HG03439 (cell line): ENCODE results near the gene PPP1R9B.
A peak's percentile ranks its signal among the peaks of the same experiment; 100 is the strongest.

Source experiments
- ATAC-seq: cut with Tn5 transposase; IDR thresholded peaks from one replicate; pipeline ENCODE4 v1.9.1; 2021; ENCODE audit warnings: mild to moderate bottlenecking, moderate library complexity; ENCODE audit not compliant: unreplicated experiment

The PPP1R9B gene

DNA sequence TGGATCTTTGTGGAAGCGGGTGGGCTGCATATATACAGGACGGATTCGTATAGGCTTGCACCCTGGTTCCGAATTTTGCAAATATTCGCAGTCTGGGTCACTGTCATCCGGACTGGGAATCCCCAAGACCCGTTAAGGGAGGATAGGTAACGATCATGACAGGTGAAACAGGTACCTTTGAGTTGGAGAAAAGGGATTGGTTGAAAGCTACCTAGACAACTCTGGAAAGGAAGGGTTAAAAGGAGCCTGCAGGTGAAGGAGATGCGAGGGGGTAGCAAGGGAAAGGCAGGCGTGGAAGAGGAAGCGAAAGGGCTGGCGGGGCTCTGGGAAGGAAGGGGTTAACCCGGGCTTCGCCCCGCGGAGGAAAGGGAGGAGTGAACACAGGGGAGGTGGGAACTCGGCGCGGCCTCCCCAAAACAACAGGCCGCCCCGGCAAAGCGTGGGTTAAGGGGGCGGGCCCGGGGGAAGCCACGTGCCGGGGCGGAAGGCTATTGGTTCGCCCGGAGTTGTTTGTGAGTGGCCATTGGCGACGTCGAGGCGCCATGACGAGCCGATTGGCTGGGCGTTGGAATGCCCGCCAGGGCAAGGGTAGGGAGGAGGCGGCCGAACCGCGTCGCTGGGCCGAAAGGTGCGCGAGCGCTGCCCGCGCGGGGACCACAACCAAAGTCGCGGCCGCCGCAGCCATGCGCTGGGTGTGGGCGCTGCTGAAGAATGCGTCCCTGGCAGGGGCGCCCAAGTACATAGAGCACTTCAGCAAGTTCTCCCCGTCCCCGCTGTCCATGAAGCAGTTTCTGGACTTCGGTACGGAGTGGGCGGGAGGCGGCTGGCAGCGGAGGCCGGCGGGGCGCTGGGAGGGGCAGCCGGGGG lies 55.5 kb downstream of the PPP1R9B start, which contains the start of gene PDK2:
PDK2 (plus strand) TSS at position 599 of the 867 bp plus-strand sequence; CDS start at position 684, 85 bp downstream.
- peak; percentile 88 for ATAC-seq

DNA sequence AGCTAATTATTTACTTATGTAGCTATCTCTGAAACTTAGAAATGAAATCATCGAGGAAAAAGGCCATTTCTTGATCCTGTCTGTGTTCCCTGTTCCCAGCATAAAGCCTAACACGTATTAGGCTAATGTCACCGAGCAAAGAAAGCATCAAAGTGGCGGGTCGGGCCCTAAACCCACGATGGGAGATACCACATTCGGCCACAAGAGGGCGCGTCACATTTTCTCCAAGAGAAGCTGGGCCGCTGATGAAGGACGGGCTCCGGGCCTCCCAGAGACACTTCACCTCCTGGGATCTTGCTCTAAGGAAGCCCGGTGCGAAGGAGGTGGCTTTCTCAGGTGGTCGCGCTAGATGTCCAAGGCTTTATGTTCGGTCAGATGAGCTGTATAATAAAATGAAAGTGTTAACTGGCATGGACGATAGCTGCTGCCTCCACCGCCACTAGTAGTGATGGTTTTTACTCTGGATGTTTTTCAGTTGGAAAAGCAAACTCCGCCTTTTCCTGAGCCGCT lies 56.2 kb downstream of the PPP1R9B start:
- ATAC-seq: peak; percentile 41

DNA sequence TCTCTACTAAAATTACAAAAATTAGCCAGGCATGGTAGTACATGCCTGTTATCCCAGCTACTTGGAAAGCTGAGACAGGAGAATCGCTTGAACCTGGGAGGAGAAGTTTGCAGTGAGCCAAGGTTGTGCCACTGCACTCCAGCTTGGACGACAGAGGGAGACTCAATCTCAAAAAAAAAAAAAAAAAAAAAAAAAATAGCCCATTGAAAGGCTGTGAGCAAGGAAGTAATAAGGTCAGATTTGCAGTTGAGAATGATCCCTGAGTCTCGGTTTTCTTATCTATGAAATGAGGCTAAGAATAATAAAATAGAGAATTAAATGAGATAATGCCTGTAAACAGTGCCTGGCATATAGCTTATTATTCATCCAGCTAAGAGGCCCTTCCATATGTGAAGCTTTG lies 56.7 kb downstream of the PPP1R9B start:
- no peak for ATAC-seq

DNA sequence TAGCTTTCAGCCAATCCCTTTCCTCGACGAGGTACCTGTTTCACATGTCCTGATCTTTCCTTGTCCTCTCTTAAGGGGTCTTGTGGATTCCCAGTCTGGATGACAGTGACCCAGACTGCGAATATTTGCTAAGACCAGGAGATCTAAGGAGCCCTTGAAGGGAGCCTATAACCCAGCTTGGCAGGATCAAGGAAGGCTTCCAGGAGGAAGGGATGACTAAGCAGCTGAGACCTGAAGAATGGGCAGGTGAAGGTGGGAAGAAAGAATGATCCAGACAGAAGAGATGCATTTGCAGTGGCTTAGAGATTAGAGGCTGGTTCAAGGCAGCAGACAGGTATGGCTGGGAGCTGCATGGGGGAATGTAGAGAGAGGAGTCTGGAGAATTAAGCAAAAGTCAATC lies 57.2 kb downstream of the PPP1R9B start:
- no peak for ATAC-seq

DNA sequence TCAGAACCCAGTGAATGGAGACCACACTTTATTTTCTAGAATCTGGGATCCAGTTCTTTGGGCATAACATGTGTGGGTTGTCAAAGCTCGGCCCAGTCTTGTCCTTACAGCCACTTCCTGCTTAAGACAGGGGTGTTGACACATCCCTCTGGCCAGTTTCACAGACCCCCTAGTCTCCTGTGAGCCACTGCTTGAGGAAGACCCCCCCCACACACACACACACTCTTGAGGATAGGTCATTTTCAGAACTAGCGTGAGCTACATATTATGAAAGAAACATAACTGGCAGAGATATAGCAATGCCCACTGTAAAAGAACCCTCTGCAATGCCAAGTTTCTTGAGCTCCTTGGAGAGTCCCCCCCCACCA lies 58.6 kb downstream of the PPP1R9B start:
- no peak for ATAC-seq

DNA sequence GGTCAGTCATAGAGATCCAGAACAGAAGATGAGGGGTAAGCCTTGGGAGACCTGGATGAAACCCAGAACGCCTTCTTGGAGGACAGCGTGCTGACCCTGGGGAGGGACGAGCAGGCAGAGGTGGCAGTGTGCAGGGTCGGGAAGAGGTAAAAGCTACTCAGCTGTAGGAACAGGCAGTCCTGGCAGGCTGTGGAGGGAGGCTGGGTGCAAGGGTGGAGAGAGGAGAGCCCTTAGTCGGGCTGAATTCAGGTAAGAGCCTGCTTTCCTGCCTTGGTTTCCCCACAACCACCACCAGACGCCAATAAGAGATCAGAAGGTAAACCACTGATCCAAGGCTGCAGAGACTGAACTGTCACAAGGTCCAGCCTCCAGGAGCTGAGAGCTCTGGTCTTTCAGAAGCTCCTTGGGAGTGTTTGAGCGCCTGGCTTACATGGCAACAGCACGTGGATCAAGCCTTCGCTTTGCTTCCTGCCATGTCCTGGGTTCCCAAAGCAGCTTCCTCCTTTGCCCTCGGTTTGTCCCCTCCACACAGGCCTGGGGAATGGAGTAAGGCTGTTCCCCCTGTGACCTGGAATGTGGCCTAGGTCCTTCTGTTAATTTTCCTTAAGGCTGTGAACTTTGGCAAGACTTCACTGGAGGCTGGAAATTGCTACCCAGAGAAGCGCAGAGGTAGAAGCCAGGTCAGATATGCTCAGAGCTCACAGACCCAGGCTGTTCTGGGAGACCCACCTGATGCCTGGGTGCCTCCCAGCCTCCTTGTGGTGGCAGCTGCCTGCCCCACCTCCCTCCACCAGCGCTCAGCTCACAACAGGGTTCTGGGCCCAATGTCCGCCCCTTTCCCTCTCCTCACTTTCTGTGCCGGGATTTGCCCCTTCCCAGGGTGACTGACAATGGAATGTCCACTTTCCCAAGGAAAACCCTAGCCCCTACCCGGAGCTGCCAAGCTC lies 59.2 kb downstream of the PPP1R9B start:
- no peak for ATAC-seq

DNA sequence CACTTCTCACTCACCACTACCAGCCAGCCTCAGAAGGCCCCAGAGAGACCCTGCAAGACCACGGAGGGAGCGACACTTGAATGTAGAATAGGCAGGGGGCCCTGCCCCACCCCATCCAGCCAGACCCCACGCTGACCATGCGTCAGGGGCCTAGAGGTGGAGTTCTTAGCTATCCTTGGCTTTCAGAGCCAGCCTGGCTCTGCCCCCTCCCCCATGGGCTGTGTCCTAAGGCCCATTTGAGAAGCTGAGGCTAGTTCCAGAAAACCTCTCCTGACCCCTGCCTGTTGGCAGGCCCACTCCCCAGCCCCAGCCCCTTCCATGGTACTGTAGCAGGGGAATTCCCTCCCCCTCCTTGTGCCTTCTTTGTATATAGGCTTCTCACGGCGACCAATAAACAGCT lies 60.4 kb downstream of the PPP1R9B start:
- no peak for ATAC-seq

DNA sequence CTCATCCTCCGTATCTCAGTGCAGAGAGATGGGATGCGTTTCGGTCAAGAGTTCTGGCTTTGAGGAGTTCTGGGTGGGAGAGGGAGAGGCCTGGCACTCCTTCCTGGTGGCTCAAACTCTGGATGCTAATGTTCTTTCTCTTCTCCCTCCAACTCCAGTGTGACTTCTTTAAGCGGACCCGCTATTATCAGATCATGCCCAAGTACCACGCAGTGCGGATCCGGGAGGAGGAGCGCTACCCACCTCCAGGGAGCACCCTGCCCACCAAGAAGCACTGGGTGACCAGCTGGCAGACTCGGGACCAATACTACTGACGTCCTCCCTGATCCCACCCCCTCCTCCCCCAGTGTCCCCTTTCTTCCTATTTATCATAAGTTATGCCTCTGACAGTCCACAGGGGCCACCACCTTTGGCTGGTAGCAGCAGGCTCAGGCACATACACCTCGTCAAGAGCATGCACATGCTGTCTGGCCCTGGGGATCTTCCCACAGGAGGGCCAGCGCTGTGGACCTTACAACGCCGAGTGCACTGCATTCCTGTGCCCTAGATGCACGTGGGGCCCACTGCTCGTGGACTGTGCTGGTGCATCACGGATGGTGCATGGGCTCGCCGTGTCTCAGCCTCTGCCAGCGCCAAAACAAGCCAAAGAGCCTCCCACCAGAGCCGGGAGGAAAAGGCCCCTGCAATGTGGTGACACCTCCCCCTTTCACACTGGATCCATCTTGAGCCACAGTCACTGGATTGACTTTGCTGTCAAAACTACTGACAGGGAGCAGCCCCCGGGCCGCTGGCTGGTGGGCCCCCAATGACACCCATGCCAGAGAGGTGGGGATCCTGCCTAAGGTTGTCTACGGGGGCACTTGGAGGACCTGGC lies 61.3 kb downstream of the PPP1R9B start:
- ATAC-seq: no peak

DNA sequence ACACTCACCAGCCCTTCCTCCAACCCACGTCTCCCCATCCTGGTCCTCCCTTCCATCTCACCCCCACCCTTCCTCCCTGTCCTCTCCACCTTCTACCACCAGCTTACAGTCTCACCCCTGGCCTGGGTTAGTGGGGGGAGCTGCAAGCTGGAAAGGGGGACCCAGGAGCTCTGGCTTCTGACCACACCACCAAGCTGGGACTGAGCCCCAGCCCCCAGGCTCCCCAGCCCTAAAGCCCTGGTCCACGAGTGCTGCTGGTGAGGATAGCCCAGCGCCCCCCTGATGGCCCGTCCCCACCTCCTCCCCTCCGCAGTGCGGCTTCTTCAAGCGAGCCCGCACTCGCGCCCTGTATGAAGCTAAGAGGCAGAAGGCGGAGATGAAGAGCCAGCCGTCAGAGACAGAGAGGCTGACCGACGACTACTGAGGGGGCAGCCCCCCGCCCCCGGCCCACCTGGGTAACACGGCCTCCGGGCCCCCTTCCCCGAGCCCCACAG lies 62.5 kb downstream of the PPP1R9B start:
- ATAC-seq: no peak

DNA sequence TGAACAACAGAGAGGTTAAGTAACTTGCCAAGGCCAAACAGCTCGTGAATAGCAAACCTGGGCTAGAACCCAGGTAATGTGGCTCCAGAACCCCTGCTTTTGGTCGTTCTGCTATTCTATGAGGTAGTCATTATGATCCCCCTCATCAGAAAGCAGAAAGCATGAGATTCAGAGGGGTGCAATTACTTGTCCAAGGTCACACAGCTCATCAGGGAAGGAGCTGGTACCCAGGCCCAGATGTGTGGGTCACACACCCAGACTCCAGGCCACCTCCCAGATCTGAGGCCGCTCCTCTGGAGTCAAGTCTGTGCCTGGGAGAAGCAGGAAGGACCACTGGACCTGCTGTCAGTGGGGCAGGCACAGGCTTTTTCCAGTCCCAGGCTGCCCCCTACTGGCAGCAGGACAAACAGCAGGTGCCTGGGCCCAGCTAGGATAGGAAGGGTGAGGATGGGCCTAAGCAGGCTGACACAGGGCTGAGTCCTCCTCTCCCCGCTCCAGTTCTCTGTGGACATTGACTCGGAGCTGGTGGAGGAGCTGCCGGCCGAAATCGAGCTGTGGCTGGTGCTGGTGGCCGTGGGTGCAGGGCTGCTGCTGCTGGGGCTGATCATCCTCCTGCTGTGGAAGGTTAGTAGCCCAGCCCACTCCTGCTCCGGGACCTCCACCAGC lies 63.1 kb downstream of the PPP1R9B start:
- ATAC-seq: peak; percentile 74
